ENCODE results near the gene PMF1. TPM values are rescaled to one million over a fixed set of nuclear protein-coding genes. Genes with fewer than 3 reads are reported as not detected.

PMF1 gene
- total RNA-seq, 1 donor from 2014 or later: 113 TPM

DNA sequence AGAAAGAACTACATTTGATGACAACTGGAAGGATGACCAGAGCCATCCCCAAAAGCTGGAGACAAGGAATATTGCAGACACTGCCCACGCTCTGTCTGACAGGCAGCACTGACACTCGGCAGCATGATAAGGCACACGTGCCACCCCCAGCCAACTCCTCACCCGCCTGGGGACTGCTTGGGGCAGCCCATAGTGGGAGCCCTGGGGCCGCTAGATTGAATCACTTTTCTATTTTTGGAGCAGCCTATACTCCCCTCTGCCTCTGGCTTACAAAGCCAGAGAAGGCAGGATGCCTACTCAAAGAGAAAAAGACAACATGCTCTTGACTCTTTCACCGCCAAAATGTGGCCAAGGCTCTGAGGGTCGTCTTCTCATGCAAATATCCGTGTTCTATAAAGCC lies 68.5 kb downstream of the PMF1 start:
- H3K27me3 Mint-ChIP-seq: no peaks in the 10 kb centered on the region
- peaks cover 38% of the 10 kb centered on the region for H3K4me1 Mint-ChIP-seq
- peak overlapping the region; percentile 96 for H3K27ac Mint-ChIP-seq
- intact Hi-C loops (cut with micrococcal nuclease): no loop called here
- peaks cover 31% of the 10 kb centered on the region for H3K36me3 Mint-ChIP-seq (ENCODE audit: low read depth)
- peak; percentile 76 for DNase-seq
- H3K4me3 Mint-ChIP-seq: peak overlapping the region; percentile 93
- no peaks in the 10 kb centered on the region for H3K9me3 Mint-ChIP-seq

DNA sequence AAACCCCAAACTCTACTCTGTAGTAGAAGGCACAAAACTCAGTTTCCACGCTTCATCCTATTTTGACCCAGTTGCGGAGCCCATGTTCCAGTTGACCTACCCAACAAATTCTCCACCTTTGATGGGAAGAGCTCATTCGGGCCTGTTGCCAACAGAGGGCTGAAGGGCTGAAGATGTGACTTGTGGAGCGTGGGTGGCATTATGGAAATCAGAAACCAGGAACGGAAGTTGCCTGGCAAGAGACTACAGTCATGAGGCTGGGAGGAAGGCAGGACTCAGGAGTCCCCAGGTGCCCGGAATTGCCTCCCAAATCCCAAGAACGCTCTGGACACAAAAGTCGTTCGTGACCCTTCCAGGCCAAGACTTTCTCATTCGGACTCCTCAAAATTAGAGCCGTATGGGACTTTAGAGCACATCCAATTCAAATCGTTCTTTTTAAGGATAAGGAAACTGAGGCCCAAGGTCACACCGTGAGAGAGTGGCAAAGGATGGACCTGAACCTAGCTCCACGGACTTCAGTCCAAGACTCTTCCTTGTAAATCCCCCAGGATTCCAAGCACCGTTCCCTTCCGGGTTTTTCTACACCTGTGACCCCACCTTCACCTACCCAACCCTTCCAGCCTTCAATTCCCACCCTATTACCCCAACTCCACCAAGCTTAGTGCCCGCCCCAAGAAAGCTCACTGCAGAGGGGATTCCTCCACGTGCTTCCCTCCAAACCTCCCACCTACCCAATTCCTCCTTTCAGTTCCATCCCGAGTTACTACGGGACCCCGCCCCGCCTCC lies 69.1 kb downstream of the PMF1 start:
- DNase-seq: peak; percentile 70
- H3K4me3 Mint-ChIP-seq: peak overlapping the region; percentile 93
- peaks cover 25% of the 10 kb centered on the region for H3K36me3 Mint-ChIP-seq (ENCODE audit: low read depth)
- H3K4me1 Mint-ChIP-seq: peaks cover 38% of the 10 kb centered on the region
- H3K27me3 Mint-ChIP-seq: no peaks in the 10 kb centered on the region
- no peaks in the 10 kb centered on the region for H3K9me3 Mint-ChIP-seq
- H3K27ac Mint-ChIP-seq: peak overlapping the region; percentile 96
- intact Hi-C loops (cut with micrococcal nuclease): loop anchor here (1.0 to 2.0 kb wide), 5 partner anchors 56 to 447 kb away; partner anchors contain the start of genes CCT3, ISG20L2, METTL25B and PMF1

DNA sequence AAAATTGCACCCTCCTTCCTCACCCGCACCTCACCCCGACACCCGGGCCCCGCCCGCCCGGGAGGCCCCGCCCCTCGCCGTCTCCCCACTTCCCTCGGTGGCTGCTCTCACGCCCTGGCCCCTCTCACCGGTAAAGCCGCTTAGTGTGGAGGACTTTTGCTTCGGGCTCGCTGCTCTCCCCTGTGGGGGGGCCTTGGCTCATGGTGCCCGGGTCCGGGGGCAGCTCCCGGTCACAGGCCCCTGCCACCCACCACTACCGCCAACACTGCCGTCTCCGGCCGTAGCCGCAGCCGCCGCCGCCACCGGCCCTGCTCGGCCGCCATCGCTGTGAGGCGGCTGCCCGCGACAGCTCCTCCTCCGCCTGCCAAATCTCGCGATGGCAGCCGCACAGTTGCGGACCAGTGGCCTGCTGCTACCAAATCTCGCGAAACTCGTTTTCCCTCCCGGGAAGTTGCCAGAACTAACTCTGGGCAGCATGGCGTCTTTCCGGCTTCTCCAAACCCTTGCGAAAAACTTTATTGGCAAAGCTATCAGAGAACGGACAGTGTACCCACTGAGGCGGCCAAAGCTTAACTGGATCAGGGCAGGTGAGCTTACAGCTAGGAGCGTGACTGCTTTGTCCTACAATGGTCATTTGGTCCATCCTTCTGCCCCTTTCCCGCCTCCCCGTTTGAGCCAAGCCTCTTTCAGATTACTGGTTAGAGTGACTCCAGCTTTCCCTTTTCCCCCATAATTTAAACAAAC lies 69.8 kb downstream of the PMF1 start, which contains the start of gene SMG5:
SMG5 (minus strand) TSS at position 347 of the 744 bp plus-strand sequence; CDS start at position 202, 145 bp downstream.
- Mint-ChIP-seq H3K27ac (peak within 1 kb of the TSS; percentile 96), H3K4me1 (peaks cover 38% of the 10 kb centered on the region), H3K27me3 (no peaks in the 10 kb centered on the region), H3K4me3 (peak within 1 kb of the TSS; percentile 93), H3K9me3 (no peaks in the 10 kb centered on the region), H3K36me3 (ENCODE audit: low read depth) (peaks cover 17% of the 10 kb centered on the region)
- intact Hi-C loops (cut with micrococcal nuclease): loop anchor here (1.0 to 2.0 kb wide), 6 partner anchors 13 to 446 kb away; partner anchors contain the start of genes CCT3, GLMP, ISG20L2 and METTL25B
- DNase-seq: peak; percentile 99

DNA sequence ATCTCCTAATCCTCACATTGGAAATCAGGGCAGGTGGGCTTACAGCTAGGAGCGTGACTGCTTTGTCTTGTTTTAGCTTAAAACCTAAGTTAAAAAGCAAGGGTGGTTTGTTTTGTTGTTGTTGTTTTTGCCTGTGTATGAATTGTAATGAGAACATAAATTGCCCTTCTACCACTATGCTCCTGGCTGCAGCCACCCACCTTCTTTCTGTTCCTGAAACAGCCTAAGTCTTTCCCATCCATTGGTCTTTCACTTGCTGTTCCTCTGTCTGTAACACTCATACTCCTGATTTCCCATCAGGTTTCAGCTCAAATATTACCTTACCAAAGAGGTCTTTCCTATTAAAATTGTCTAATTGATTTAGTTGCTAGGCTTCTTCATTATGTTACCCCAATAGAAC lies 70.7 kb downstream of the PMF1 start:
- Mint-ChIP-seq H3K4me3 (peak overlapping the region; percentile 93), H3K36me3 (ENCODE audit: low read depth) (peaks cover 9% of the 10 kb centered on the region), H3K27me3 (no peaks in the 10 kb centered on the region), H3K4me1 (peaks cover 38% of the 10 kb centered on the region), H3K27ac (peak overlapping the region; percentile 96), H3K9me3 (no peaks in the 10 kb centered on the region)
- DNase-seq: no peak
- intact Hi-C loops (cut with micrococcal nuclease): loop anchor here (1.0 to 2.0 kb wide), 5 partner anchors 12 to 445 kb away; partner anchors contain the start of genes GLMP, ISG20L2, METTL25B and PMF1

DNA sequence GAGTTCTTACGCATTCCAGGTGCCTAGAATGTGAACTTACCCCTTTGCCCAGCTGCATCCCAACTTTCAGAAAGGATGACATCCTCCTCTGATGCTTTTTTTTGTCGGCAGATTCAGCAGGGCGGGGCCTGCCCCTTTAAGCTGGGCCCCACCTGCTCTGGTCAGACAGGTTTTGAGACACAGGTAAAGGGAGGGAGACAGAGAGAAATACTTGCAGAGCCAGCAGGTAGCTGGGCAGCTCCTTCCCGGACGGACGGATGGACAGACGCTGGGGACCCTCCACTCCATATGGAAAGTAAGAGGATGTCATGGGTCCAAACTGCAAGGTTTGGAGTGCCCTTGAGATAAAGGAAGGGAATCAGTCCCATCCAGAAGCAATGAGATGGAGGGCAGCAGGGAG lies 71.3 kb downstream of the PMF1 start, which contains the start of gene TMEM79:
TMEM79 (plus strand) TSS at position 214 of the 400 bp plus-strand sequence. CDS start 902 bp downstream, outside the sequence.
- H3K4me1 Mint-ChIP-seq: peaks cover 38% of the 10 kb centered on the region
- intact Hi-C loops (cut with micrococcal nuclease): no loop called here
- peak within 1 kb of the TSS; percentile 93 for H3K4me3 Mint-ChIP-seq
- H3K9me3 Mint-ChIP-seq: no peaks in the 10 kb centered on the region
- no peaks in the 10 kb centered on the region for H3K27me3 Mint-ChIP-seq
- H3K27ac Mint-ChIP-seq: peak within 1 kb of the TSS; percentile 96
- DNase-seq: no peak
- peaks cover 8% of the 10 kb centered on the region for H3K36me3 Mint-ChIP-seq (ENCODE audit: low read depth)

DNA sequence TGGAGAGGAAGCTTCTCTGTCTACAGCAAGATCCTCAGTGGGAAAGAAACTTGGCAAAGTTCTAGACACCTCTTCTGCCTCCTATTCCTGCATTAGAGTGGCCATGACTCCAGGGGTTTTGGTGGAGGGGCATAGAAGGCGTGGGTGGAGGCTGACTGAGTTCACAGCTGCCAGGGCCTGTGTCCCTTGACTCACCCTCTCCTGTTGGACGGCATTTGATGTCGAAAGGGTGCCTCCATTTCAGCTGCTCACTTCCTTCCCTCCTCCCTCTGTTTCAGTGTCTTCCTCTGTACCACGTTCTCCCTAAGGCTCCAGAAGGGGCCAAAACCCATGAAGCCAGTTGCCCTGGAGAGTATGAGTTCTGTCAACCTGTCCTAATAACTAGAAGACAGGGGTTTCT lies 72.0 kb downstream of the PMF1 start:
- H3K27ac Mint-ChIP-seq: no peak overlapping the region
- peaks cover 9% of the 10 kb centered on the region for H3K36me3 Mint-ChIP-seq (ENCODE audit: low read depth)
- intact Hi-C loops (cut with micrococcal nuclease): no loop called here
- peaks cover 38% of the 10 kb centered on the region for H3K4me1 Mint-ChIP-seq
- no peak for DNase-seq
- H3K27me3 Mint-ChIP-seq: no peaks in the 10 kb centered on the region
- H3K4me3 Mint-ChIP-seq: no peak overlapping the region
- no peaks in the 10 kb centered on the region for H3K9me3 Mint-ChIP-seq

DNA sequence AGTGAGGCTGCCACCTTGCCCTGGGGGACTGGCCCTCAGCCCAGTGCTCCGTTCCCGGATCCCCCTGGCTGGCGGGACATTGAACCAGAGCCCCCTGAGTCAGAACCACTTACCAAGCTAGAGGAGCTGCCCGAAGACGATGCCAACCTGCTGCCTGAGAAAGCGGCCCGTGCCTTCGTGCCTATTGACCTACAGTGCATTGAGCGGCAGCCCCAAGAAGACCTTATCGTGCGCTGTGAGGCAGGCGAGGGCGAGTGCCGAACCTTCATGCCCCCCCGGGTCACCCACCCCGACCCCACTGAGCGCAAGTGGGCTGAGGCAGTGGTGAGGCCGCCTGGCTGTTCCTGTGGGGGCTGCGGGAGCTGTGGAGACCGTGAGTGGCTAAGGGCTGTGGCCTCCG lies 72.6 kb downstream of the PMF1 start:
- H3K9me3 Mint-ChIP-seq: no peaks in the 10 kb centered on the region
- H3K4me1 Mint-ChIP-seq: peaks cover 34% of the 10 kb centered on the region
- no peak for DNase-seq
- H3K27ac Mint-ChIP-seq: no peak overlapping the region
- H3K27me3 Mint-ChIP-seq: no peaks in the 10 kb centered on the region
- intact Hi-C loops (cut with micrococcal nuclease): no loop called here
- H3K36me3 Mint-ChIP-seq (ENCODE audit: low read depth): peaks cover 9% of the 10 kb centered on the region
- H3K4me3 Mint-ChIP-seq: no peak overlapping the region

DNA sequence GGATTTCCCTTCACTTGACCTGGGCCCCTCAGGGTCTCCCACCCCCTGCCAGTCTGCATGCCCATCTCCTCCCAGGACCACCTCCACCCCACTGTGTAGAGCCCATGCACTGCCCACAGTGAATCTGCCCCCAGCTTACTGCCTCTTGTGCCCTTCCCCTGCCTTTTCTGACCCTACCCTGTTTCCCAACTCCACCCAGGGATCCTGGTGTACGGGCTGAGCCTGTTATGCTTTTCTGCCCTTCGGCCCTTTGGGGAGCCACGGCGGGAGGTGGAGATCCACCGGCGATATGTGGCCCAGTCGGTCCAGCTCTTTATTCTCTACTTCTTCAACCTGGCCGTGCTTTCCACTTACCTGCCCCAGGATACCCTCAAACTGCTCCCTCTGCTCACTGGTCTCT lies 73.3 kb downstream of the PMF1 start:
- Mint-ChIP-seq H3K9me3 (no peaks in the 10 kb centered on the region), H3K36me3 (ENCODE audit: low read depth) (peaks cover 9% of the 10 kb centered on the region), H3K27ac (no peak overlapping the region), H3K4me1 (peaks cover 28% of the 10 kb centered on the region), H3K4me3 (no peak overlapping the region), H3K27me3 (no peaks in the 10 kb centered on the region)
- intact Hi-C loops (cut with micrococcal nuclease): no loop called here
- DNase-seq: no peak

Other genes with a start within 250 kb of the PMF1 start
- 189 and 198 TPM in 2 replicates for gene ARHGEF2, start 234.5 kb upstream of the PMF1 start, total RNA-seq
- gene SSR2, start 192.1 kb upstream of the PMF1 start, total RNA-seq: 175 and 176 TPM in 2 replicates
- gene UBQLN4, start 159.2 kb upstream of the PMF1 start, total RNA-seq: 64.3 and 65.0 TPM in 2 replicates
- 69.9 and 73.0 TPM in 2 replicates for gene LAMTOR2, start 158.2 kb upstream of the PMF1 start, total RNA-seq
- not detected in 2 replicates for gene RAB25, start 151.8 kb upstream of the PMF1 start, total RNA-seq
- 0.24 and 0.84 TPM in 2 replicates for gene MEX3A, start 130.5 kb upstream of the PMF1 start, total RNA-seq
- gene LMNA, start 98.3 kb upstream of the PMF1 start, total RNA-seq: 105 and 110 TPM in 2 replicates
- gene SEMA4A, start 59.4 kb upstream of the PMF1 start, total RNA-seq: 12.1 and 12.7 TPM in 2 replicates
- gene SLC25A44, start 18.9 kb upstream of the PMF1 start, total RNA-seq: 61.0 and 67.9 TPM in 2 replicates
- gene BGLAP, start 29.2 kb downstream of the PMF1 start, total RNA-seq: 1.9 and 2.3 TPM in 2 replicates
- 4.2 and 4.6 TPM in 2 replicates for gene PAQR6, start 35.0 kb downstream of the PMF1 start, total RNA-seq
- 93.8 and 95.8 TPM in 2 replicates for gene SMG5, start 69.8 kb downstream of the PMF1 start, total RNA-seq
- 8.6 and 9.3 TPM in 2 replicates for gene TMEM79, start 71.3 kb downstream of the PMF1 start, total RNA-seq
- gene GLMP, start 82.7 kb downstream of the PMF1 start, total RNA-seq: 15.7 and 16.9 TPM in 2 replicates
- gene VHLL, start 86.3 kb downstream of the PMF1 start, total RNA-seq: 0.54 and 1.0 TPM in 2 replicates
- 623 TPM in 2 replicates for gene CCT3, start 125.3 kb downstream of the PMF1 start, total RNA-seq
- 0.47 and 0.82 TPM in 2 replicates for gene TSACC, start 125.5 kb downstream of the PMF1 start, total RNA-seq
- gene RHBG, start 156.2 kb downstream of the PMF1 start, total RNA-seq: not detected in 2 replicates

All from activated CD4-positive, alpha-beta T cell treated with anti-CD3 and anti-CD28 coated beads, Interleukin-2, amount 10 ng/mL, durations not matched to agents 24 days and 14 days (primary cell).